Mucosa of descending colon (tissue), 3 donors: ENCODE measurements around the gene NUP62. TPM values are rescaled to one million over a fixed set of nuclear protein-coding genes. Genes with fewer than 3 reads are reported as not detected.

Experiments used
- ATAC-seq: fragments of 200-7000 bp; cut with Tn5 transposase; one replicate; pipeline ENCODE4 v1.9.1; 2020; ENCODE audit warnings: mild to moderate bottlenecking, moderate library complexity
- DNase-seq, 3 donors: peaks; one replicate each; pipeline ENCODE4 v3.0.0-alpha.2; 2020
- H3K36me3 ChIP-seq: fragments of 200-600 bp; one replicate; pipeline ENCODE4 v1.8.0; 2021; ENCODE audit warnings: low read depth, mild to moderate bottlenecking
- H3K4me1 ChIP-seq: fragments of 200-600 bp; one replicate; pipeline ENCODE4 v1.8.0; 2021; ENCODE audit warnings: low read depth, mild to moderate bottlenecking
- H3K4me3 ChIP-seq: fragments of 200-600 bp; one replicate; pipeline ENCODE4 v1.8.0; 2021; ENCODE audit warnings: mild to moderate bottlenecking
- H3K9me3 ChIP-seq: fragments of 200-600 bp; one replicate; pipeline ENCODE4 v1.8.0; 2021; ENCODE audit warnings: mild to moderate bottlenecking
- CTCF ChIP-seq: fragments of 200-600 bp; IDR thresholded peaks from one replicate; pipeline ENCODE4 v1.8.0; 2022; ENCODE audit warnings: antibody characterized with exemption, mild to moderate bottlenecking
- intact Hi-C, 2 donors: fragments of 100-400 bp; cut with DNase I in 1 of 2; cut with micrococcal nuclease in 1 of 2; formaldehyde crosslinking; loops; one replicate each; pipeline versions ENCODE4 v1.11.0 to v1.11.1; 2022; cut with DNase I, micrococcal nuclease
- total RNA-seq, 3 donors: library from RNA; stranded (reverse); fragmentation: NEBNext Ultra II Directional in 2 of 3; extraction: Animal tissue kit (Norgen Biotek cat#: 25700) in 2 of 3; gene quantifications; one replicate each; pipeline versions ENCODE4 v1.2.1 to v1.2.4, GENCODE V29; 2021 to 2023
- donor health status: DM: no; HTN: no; CAD: no; lungs with moderate emphysema.
- donor health status: DM: no; HTN: no; CAD: no.
- donor health status: DM: no; HTN: yes; CAD: no.

NUP62 gene
- total RNA-seq, 3 donors from 2014 or later = 34.1 to 41.0 (median 40.9) TPM

GRCh38 chr19:49862391-49863253, 66.7 kb downstream of the NUP62 start:
- DNase-seq (peak in 2 of 3 donors; percentile 43 to 62), ATAC-seq (no peak)
- no peak for TF ChIP-seq CTCF
- intact Hi-C loops = no loop called here
- peaks cover 9% of the 10 kb centered on the region for H3K36me3 ChIP-seq
- H3K9me3 ChIP-seq = no peaks in the 10 kb centered on the region
- H3K4me1 ChIP-seq = peaks cover 18% of the 10 kb centered on the region
- H3K4me3 ChIP-seq = no peak overlapping the region

DNA sequence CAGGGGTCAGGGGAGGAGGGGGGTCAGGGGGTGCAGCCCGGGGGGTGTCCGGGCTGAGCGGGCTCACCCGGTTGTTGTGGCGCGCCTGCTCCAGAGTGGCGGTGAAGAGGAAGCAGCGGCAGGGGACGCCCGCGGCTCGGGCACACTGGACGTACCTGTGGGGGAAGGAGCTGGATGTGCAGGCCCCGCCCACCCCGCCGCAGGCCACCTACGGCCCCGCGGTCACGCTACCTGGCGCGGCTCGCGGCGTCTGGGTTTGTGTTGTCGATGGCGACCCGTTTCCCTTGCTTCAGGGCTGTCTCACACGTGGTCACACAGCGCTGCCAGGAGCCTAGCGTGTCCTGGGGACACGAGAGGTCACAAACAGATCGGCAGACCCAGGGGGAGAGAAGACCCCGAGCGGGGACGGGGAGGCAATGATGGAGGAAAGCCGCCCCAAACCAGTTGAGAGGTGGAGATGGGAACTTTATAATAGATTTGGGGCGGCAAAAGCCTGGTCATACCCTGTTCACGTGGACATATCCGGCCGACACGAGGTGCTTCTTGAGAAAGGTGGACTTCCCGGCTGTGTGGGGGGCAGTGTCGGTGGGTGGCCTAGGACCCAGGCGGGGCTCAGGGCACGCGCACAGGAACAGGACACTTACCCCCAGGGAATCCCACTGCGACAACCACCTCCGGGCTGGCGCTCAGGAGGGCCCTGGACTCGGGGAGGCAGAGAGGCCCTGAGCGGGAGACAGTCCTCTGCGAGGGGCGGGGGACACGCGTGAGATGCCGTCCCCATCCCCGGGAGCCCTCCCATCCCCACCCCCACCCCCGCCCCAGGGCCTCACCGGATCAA, 67.5 kb downstream of the NUP62 start:
- Histone ChIP-seq H3K4me3 (no peak overlapping the region), H3K9me3 (no peaks in the 10 kb centered on the region), H3K36me3 (peaks cover 9% of the 10 kb centered on the region), H3K4me1 (peaks cover 17% of the 10 kb centered on the region)
- no peak for TF ChIP-seq CTCF
- ATAC-seq (no peak), DNase-seq (peak in 1 of 3 donors; percentile 44)
- intact Hi-C loops = no loop called here

DNA sequence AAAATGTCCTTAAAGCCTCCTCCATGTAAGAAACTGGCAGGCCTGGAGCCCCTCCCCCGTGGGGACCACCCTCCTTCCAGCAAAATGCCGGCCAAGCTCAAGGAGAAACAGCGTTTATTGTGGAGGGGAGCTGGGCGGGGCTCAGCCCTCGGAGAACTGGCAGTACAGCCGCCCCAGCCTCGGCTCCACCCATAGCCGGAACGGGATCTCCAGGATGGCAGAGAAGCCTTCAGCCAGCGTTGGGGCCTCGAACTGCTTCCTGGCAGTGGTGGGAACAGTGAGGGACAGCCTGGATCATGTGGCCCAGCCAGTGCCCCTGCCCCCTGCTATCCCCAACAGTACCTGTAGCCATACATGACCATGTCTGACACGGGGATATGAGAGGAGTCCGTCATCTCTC, 68.2 kb downstream of the NUP62 start:
- H3K36me3 ChIP-seq = peaks cover 9% of the 10 kb centered on the region
- H3K9me3 ChIP-seq = no peaks in the 10 kb centered on the region
- intact Hi-C loops = no loop called here
- DNase-seq (peak; percentile 69 to 74 (median 72)), ATAC-seq (peak; percentile 57)
- no peak for TF ChIP-seq CTCF
- peaks cover 10% of the 10 kb centered on the region for H3K4me1 ChIP-seq
- H3K4me3 ChIP-seq = no peak overlapping the region

GRCh38 chr19:49860336-49861102, 68.8 kb downstream of the NUP62 start:
- no peak overlapping the region for H3K4me3 ChIP-seq
- H3K36me3 ChIP-seq = peaks cover 9% of the 10 kb centered on the region
- peaks cover 4% of the 10 kb centered on the region for H3K4me1 ChIP-seq
- ATAC-seq = no peak
- intact Hi-C loops = no loop called here
- no peaks in the 10 kb centered on the region for H3K9me3 ChIP-seq
- TF ChIP-seq CTCF = no peak
- DNase-seq = peak in 1 of 3 donors; percentile 5

DNA sequence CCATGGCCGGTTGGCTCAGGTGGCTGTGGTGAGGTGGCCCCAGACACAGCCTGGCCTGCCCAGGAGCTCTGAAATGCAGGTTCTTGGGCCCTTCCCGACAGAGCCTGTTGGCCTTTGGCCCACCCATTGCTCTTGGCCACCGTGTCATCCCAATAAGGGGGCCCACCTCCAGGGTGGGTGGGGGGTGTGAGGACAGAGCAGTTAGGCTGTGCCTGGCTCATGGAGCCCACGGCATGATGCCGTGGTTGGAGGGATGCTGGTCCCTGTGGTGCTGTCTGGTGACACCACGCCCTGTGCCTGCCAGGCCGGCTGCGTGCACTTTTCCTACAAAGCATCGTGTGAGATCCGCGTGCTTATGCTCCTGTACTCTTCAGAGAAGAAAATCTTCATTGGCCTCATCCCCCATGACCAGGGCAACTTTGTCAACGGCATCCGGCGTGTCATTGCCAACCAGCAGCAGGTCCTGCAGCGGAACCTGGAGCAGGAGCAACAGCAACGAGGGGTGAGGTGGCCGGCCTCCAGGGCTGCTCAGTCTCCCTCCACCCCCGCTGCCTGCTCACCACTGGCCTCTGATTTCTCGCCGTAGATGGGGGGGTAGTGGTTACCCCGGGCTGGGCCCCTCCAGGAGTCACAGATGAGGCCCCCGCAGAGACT, 69.5 kb downstream of the NUP62 start:
- intact Hi-C loops = no loop called here
- Histone ChIP-seq H3K9me3 (no peaks in the 10 kb centered on the region), H3K36me3 (peaks cover 9% of the 10 kb centered on the region), H3K4me1 (no peaks in the 10 kb centered on the region), H3K4me3 (no peak overlapping the region)
- TF ChIP-seq CTCF = no peak
- DNase-seq (peak in 1 of 3 donors; percentile 4), ATAC-seq (no peak)
